Hippocampal formation (tissue), 2 donors: ENCODE measurements around the gene NDUFAF8.
"Not testable (repeated sequence)": the region's sequence is repeated elsewhere in the genome, so short reads cannot be mapped to it uniquely, and the experiment has no call there.

Experiments used
- DNase-seq, 2 donors: peaks; one replicate each; lab custom pipeline; 2025; lab: John Stamatoyannopoulos, UW

The NDUFAF8 gene

GRCh38 chr17:81222906-81223761, 16.0 kb upstream of the NDUFAF8 start, which contains the start of gene CEP131:
CEP131 (minus strand) TSS chr17:81222965; CDS start chr17:81220056, 2,909 bp downstream.
- DNase-seq: peak; percentile 95 to 99

GRCh38 chr17:81223762-81224130, 15.4 kb upstream of the NDUFAF8 start:
- DNase-seq: no peak

- DNase-seq: not testable (repeated sequence)
Measured at GRCh38 chr17:81227630-81228029, 11.5 kb upstream of the NDUFAF8 start.

- DNase-seq: peak in 1 of 2 donors; percentile 20
Measured at GRCh38 chr17:81228420-81228819, 10.7 kb upstream of the NDUFAF8 start.

GRCh38 chr17:81228834-81229665, 10.1 kb upstream of the NDUFAF8 start:
- DNase-seq: no peak

- DNase-seq: no peak
Measured at GRCh38 chr17:81229666-81229920, 9.5 kb upstream of the NDUFAF8 start.

GRCh38 chr17:81230043-81230820, 8.9 kb upstream of the NDUFAF8 start:
- no peak for DNase-seq

GRCh38 chr17:81231121-81231645, 7.9 kb upstream of the NDUFAF8 start:
- no peak for DNase-seq

- DNase-seq: no peak
Measured at GRCh38 chr17:81231766-81232581, 7.1 kb upstream of the NDUFAF8 start.

GRCh38 chr17:81232616-81233241, 6.4 kb upstream of the NDUFAF8 start:
- DNase-seq: no peak

- no peak for DNase-seq
Measured at GRCh38 chr17:81233316-81233715, 5.8 kb upstream of the NDUFAF8 start.

- DNase-seq: no peak
Measured at GRCh38 chr17:81233811-81234505, 5.2 kb upstream of the NDUFAF8 start.

- DNase-seq: no peak
Measured at GRCh38 chr17:81234506-81234855, 4.6 kb upstream of the NDUFAF8 start.

- DNase-seq: no peak
Measured at GRCh38 chr17:81234940-81235821, 3.9 kb upstream of the NDUFAF8 start.

- DNase-seq: no peak
Measured at GRCh38 chr17:81235822-81236740, 3.0 kb upstream of the NDUFAF8 start.

GRCh38 chr17:81236784-81237183, 2.3 kb upstream of the NDUFAF8 start:
- DNase-seq: no peak

- no peak for DNase-seq
Measured at GRCh38 chr17:81237591-81238489, 1.3 kb upstream of the NDUFAF8 start.
